ENCODE results near the gene LMOD1. TPM values are rescaled to one million over a fixed set of nuclear protein-coding genes. Genes with fewer than 3 reads are reported as not detected.

LMOD1 gene
- total RNA-seq, 1 donor from 2014 or later = 0.37 TPM

DNA sequence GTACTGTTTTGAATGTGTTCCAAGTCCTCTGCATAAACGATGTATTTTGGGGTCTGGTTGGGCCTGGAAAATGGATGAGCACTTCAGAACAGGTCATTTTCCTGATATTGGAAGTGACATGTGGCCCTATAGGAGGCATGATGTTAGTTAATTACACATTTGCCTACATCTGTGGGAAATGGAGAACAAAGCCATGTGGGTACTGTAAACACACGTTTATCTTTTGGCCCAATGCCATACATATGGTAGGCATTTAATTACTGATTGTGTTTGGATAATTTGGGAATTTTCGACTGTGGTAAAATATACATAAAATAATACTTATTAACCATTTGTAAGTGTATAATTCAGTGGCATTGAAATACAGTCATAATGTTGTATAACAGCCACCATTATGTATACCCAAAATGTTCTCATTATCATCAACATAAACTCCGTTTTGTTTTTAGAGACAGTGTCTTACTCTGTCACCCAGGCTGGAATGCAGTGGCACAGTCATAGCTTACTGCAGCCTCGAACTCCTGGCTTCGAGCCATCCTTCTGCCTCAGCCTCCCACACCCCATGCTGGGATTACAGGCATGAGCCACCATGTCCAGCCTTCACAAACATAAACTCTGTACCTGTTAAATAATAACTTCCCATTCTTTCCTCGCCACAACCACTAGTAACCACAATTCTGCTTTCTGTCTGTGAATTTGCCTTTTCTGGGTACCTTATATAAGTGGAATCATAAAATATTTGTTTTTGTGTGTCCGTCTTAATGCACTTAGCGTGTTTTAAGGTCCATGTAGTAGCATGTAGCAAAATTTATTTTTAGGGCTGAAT lies 24.2 kb upstream of the LMOD1 start:
- no peak for DNase-seq (ENCODE audit: low spot score)
- no peak overlapping the region for H2AFZ ChIP-seq (replicated peaks)
- no peaks in the 10 kb centered on the region for H3K9me3 ChIP-seq (ENCODE audit: low read depth)
- Mint-ChIP-seq H3K36me3 (peaks cover 7% of the 10 kb centered on the region), H3K27me3 (ENCODE audit: insufficient read depth, low read depth) (no peaks in the 10 kb centered on the region), H3K4me3 (no peak overlapping the region), H3K27ac (no peak overlapping the region), H3K4me1 (no peaks in the 10 kb centered on the region), H3K9me3 (no peaks in the 10 kb centered on the region)
- H4K20me1 ChIP-seq (ENCODE audit: low read depth) = peaks cover 5% of the 10 kb centered on the region
- no peaks in the 10 kb centered on the region for H3K4me1 ChIP-seq
- no peak overlapping the region for H3K4me2 ChIP-seq
- no peak overlapping the region for H3K27ac ChIP-seq
- no peaks in the 10 kb centered on the region for H3K27me3 ChIP-seq
- H3F3A ChIP-seq (ENCODE audit: low read depth) = peaks cover 11% of the 10 kb centered on the region
- TF ChIP-seq EZH2 (IDR thresholded peaks at IDR 0.05) (no peak), EZH2phosphoT487 (IDR thresholded peaks at IDR 0.05) (no peak)
- TF ChIP-seq, protein P1, sequence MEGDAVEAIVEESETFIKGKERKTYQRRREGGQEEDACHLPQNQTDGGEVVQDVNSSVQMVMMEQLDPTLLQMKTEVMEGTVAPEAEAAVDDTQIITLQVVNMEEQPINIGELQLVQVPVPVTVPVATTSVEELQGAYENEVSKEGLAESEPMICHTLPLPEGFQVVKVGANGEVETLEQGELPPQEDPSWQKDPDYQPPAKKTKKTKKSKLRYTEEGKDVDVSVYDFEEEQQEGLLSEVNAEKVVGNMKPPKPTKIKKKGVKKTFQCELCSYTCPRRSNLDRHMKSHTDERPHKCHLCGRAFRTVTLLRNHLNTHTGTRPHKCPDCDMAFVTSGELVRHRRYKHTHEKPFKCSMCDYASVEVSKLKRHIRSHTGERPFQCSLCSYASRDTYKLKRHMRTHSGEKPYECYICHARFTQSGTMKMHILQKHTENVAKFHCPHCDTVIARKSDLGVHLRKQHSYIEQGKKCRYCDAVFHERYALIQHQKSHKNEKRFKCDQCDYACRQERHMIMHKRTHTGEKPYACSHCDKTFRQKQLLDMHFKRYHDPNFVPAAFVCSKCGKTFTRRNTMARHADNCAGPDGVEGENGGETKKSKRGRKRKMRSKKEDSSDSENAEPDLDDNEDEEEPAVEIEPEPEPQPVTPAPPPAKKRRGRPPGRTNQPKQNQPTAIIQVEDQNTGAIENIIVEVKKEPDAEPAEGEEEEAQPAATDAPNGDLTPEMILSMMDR (IDR thresholded peaks at IDR 0.05) = no peak
- peaks cover 3% of the 10 kb centered on the region for H3K79me2 ChIP-seq (ENCODE audit: low read depth)
- peaks cover 9% of the 10 kb centered on the region for H3K36me3 ChIP-seq
- H3K4me3 ChIP-seq = no peak overlapping the region
- H3K9ac ChIP-seq = no peak overlapping the region

DNA sequence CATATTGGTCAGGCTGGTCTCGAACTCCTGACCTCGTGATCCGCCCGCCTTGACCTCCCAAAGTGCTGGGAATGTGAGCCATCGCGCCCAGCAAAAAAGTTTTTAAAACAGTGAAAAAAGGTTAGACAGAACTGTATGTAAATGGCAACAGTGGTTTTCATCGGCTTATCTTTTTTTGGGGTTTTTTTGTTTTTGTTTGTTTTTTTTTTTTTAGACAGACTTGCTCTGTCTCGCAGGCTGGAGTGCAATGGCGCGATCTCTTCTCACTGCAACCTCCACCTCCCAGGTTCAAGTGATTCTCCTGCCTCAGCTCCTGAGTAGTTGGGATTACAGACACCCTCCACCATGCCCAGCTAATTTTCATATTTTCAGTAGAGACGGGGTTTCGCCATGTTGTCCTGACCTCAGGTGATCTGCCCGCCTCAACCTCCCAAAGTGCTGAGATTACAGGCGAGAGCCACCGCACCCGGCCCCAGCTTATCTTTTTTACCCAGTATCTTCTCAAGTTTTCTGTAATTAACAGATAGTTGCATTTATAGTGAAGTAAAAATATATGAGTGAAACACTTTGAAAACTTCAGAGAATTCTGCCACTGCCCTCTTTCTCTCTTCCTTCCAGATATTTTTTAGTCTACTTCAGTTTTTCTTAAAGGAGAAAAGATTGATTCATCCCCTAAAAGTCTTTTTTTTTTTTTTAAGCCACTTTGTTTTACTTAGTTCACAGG lies 22.0 kb upstream of the LMOD1 start:
- H3K4me1 ChIP-seq = no peaks in the 10 kb centered on the region
- H3F3A ChIP-seq (ENCODE audit: low read depth) = peaks cover 11% of the 10 kb centered on the region
- H3K9ac ChIP-seq = no peak overlapping the region
- H3K36me3 ChIP-seq = peaks cover 14% of the 10 kb centered on the region
- Mint-ChIP-seq H3K4me3 (no peak overlapping the region), H3K9me3 (no peaks in the 10 kb centered on the region), H3K27ac (no peak overlapping the region), H3K36me3 (peaks cover 10% of the 10 kb centered on the region), H3K27me3 (ENCODE audit: insufficient read depth, low read depth) (no peaks in the 10 kb centered on the region), H3K4me1 (no peaks in the 10 kb centered on the region)
- TF ChIP-seq EZH2phosphoT487 (IDR thresholded peaks at IDR 0.05) (no peak), EZH2 (IDR thresholded peaks at IDR 0.05) (no peak)
- TF ChIP-seq, protein P1 (IDR thresholded peaks at IDR 0.05) = no peak
- no peak overlapping the region for H2AFZ ChIP-seq (replicated peaks)
- no peaks in the 10 kb centered on the region for H3K27me3 ChIP-seq
- H3K27ac ChIP-seq = no peak overlapping the region
- H3K9me3 ChIP-seq (ENCODE audit: low read depth) = no peaks in the 10 kb centered on the region
- H3K4me2 ChIP-seq = no peak overlapping the region
- peaks cover 6% of the 10 kb centered on the region for H4K20me1 ChIP-seq (ENCODE audit: low read depth)
- no peak overlapping the region for H3K4me3 ChIP-seq
- no peak for DNase-seq (ENCODE audit: low spot score)
- peaks cover 3% of the 10 kb centered on the region for H3K79me2 ChIP-seq (ENCODE audit: low read depth)

DNA sequence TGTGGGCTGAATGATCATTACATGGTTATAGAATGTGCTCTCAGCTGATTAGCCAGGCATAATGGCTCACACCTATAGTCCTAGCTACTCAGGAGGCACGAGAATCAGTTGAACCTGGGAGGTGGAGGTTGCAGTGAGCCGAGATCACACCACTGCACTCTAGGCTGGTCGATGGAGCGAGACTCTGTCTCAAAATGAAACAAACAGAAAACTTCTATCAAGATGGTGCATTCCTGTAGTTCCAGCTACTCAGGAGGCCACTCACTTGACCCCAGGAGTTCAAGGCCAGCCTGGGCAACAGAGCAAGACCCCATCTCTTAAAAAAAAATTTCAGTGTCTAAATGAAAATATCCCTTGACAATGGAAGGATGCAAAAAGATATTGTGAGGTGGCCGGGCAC lies 19.8 kb upstream of the LMOD1 start:
- no peak for DNase-seq (ENCODE audit: low spot score)
- Histone ChIP-seq H2AFZ (replicated peaks) (no peak overlapping the region), H3K27ac (no peak overlapping the region), H3K9me3 (ENCODE audit: low read depth) (no peaks in the 10 kb centered on the region), H4K20me1 (ENCODE audit: low read depth) (peaks cover 10% of the 10 kb centered on the region), H3K27me3 (no peaks in the 10 kb centered on the region), H3K79me2 (ENCODE audit: low read depth) (peaks cover 9% of the 10 kb centered on the region), H3K4me3 (no peak overlapping the region), H3K4me2 (no peak overlapping the region), H3K4me1 (no peaks in the 10 kb centered on the region), H3F3A (ENCODE audit: low read depth) (peaks cover 11% of the 10 kb centered on the region), H3K36me3 (peaks cover 14% of the 10 kb centered on the region), H3K9ac (no peak overlapping the region)
- TF ChIP-seq EZH2 (IDR thresholded peaks at IDR 0.05) (no peak), EZH2phosphoT487 (IDR thresholded peaks at IDR 0.05) (no peak)
- TF ChIP-seq, protein P1 (IDR thresholded peaks at IDR 0.05) = no peak
- peaks cover 13% of the 10 kb centered on the region for H3K36me3 Mint-ChIP-seq
- no peak overlapping the region for H3K4me3 Mint-ChIP-seq
- H3K4me1 Mint-ChIP-seq = no peaks in the 10 kb centered on the region
- H3K9me3 Mint-ChIP-seq = no peaks in the 10 kb centered on the region
- no peak overlapping the region for H3K27ac Mint-ChIP-seq
- no peaks in the 10 kb centered on the region for H3K27me3 Mint-ChIP-seq (ENCODE audit: insufficient read depth, low read depth)
